ENCODE results near the gene ELOVL5.

The ELOVL5 gene

DNA sequence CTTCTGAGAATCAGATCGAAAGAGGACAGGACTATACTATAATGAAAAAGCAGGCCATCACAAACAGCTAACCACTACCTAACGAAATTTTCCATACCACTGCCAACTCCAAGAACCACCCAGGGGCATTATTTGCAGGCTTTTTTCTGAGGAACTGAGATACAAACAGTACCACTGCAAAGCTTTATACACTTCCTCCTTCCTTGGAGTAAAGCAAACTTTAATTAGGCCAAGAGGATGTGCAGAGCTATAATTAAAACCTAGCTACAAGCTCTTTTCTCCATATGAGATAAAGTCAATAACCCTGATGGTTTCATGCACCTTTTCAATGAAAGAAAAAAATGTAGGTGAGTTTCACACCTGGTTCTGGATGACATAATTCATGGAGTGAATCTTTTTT lies 68.5 kb downstream of the ELOVL5 start:
- H3K27me3 Mint-ChIP-seq (ENCODE audit: low read depth, poor library complexity): no peaks in the 10 kb centered on the region

DNA sequence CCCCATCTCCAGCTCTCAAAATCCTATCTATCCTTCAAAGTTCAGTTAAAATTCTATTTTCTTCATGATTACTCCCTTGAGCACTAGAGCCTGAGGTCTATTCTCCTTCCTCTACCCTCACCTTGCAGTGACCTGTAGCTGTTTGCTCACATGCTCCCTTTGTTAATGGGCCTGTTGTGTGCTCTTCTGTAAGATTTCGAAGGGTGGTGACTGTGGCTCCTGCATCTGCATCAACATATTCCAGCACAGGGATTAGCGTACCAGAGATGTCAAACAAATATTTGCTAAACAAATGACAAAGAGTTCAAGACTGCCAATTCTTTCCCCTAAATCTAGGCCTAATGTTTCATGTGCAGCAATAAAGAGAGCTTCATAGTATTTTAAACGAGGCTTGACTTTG lies 69.5 kb downstream of the ELOVL5 start:
- TF ChIP-seq, protein P1, sequence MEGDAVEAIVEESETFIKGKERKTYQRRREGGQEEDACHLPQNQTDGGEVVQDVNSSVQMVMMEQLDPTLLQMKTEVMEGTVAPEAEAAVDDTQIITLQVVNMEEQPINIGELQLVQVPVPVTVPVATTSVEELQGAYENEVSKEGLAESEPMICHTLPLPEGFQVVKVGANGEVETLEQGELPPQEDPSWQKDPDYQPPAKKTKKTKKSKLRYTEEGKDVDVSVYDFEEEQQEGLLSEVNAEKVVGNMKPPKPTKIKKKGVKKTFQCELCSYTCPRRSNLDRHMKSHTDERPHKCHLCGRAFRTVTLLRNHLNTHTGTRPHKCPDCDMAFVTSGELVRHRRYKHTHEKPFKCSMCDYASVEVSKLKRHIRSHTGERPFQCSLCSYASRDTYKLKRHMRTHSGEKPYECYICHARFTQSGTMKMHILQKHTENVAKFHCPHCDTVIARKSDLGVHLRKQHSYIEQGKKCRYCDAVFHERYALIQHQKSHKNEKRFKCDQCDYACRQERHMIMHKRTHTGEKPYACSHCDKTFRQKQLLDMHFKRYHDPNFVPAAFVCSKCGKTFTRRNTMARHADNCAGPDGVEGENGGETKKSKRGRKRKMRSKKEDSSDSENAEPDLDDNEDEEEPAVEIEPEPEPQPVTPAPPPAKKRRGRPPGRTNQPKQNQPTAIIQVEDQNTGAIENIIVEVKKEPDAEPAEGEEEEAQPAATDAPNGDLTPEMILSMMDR (IDR thresholded peaks at IDR 0.05): no peak
- Mint-ChIP-seq H3K36me3 (ENCODE audit: low read depth) (peaks cover 81% of the 10 kb centered on the region), H3K27me3 (ENCODE audit: low read depth, poor library complexity) (no peaks in the 10 kb centered on the region), H3K27ac (peak overlapping the region; percentile 31), H3K4me3 (no peak overlapping the region), H3K9me3 (no peaks in the 10 kb centered on the region), H3K4me1 (peaks cover 40% of the 10 kb centered on the region)
- DNase-seq: no peak

More for the DNA sequence above, 68.5 kb downstream of the ELOVL5 start:
- no peak overlapping the region for H3K27ac Mint-ChIP-seq
- H3K9me3 Mint-ChIP-seq: no peaks in the 10 kb centered on the region
- peaks cover 80% of the 10 kb centered on the region for H3K36me3 Mint-ChIP-seq (ENCODE audit: low read depth)
- peaks cover 40% of the 10 kb centered on the region for H3K4me1 Mint-ChIP-seq
- DNase-seq: no peak
- TF ChIP-seq, protein P1 (IDR thresholded peaks at IDR 0.05): no peak
- H3K4me3 Mint-ChIP-seq: no peak overlapping the region

DNA sequence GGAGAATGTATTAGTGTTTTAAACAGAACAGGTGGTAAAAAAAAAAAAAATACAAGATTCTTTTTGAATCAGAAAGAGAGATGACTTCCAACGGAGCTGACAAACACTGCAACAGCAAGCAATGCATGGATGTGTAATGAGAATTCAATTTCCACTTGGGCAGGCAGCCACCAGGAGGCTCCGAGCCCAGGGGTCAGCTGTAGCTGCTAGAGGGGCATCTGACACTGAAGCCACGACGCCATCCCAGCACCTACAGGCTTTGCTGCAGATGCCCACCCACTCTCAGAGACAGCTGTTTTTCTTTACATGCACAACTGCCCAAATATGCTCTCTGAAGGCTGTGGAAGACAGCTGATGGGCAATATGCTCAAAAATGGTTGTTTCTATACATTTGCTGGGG lies 75.4 kb downstream of the ELOVL5 start:
- Mint-ChIP-seq H3K27me3 (ENCODE audit: low read depth, poor library complexity) (no peaks in the 10 kb centered on the region), H3K36me3 (ENCODE audit: low read depth) (peaks cover 80% of the 10 kb centered on the region), H3K4me1 (peaks cover 24% of the 10 kb centered on the region), H3K9me3 (no peaks in the 10 kb centered on the region), H3K27ac (no peak overlapping the region), H3K4me3 (no peak overlapping the region)
- DNase-seq: no peak
- TF ChIP-seq, protein P1 (IDR thresholded peaks at IDR 0.05): no peak

- H3K4me3 Mint-ChIP-seq: no peak overlapping the region
- no peak for DNase-seq
- H3K9me3 Mint-ChIP-seq: no peaks in the 10 kb centered on the region
- H3K27ac Mint-ChIP-seq: no peak overlapping the region
- TF ChIP-seq, protein P1 (IDR thresholded peaks at IDR 0.05): no peak
- peaks cover 74% of the 10 kb centered on the region for H3K36me3 Mint-ChIP-seq (ENCODE audit: low read depth)
- H3K27me3 Mint-ChIP-seq (ENCODE audit: low read depth, poor library complexity): no peaks in the 10 kb centered on the region
- H3K4me1 Mint-ChIP-seq: no peaks in the 10 kb centered on the region
These were observed 78.9 kb downstream of the ELOVL5 start for GRCh38 chr6:53269827-53270226.

DNA sequence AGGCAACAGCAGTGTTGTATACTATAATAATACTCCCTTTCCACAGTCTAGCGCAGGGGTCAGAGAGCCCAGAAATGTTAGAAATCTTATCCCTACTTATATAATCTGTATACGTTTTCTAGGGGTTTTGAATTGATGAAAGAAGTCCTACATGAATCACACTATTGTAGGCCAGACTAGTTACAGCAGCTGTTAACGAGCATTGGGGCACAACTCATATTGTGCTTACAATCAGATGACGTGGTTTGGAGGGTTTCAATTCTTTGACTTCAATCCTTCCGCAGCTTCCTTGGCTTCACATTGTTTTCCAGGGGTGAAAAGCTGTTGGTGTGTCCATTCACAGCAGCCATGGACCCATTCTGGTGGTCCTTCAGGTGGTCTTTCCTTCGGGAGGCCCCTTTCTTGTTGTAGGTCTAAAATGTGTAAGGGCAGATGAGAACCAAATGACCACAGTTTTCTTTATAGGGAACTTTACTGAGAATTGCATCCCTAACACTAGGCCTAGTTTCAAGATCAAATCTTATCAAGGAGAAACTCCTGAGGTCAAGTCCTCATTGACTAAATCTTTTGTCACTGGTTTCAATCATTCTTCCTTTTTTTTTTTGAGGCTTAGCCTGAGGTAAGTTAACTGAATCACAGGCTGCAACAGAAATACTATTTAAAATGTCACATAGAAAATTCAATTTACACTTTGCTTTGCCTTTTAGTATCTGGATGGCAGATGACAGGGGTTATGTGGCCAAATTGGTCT lies 79.7 kb downstream of the ELOVL5 start:
- H3K36me3 Mint-ChIP-seq (ENCODE audit: low read depth): peaks cover 77% of the 10 kb centered on the region
- DNase-seq: no peak
- H3K4me1 Mint-ChIP-seq: no peaks in the 10 kb centered on the region
- peak overlapping the region; percentile 21 for H3K27ac Mint-ChIP-seq
- H3K9me3 Mint-ChIP-seq: no peaks in the 10 kb centered on the region
- no peak overlapping the region for H3K4me3 Mint-ChIP-seq
- TF ChIP-seq, protein P1 (IDR thresholded peaks at IDR 0.05): no peak
- no peaks in the 10 kb centered on the region for H3K27me3 Mint-ChIP-seq (ENCODE audit: low read depth, poor library complexity)

DNA sequence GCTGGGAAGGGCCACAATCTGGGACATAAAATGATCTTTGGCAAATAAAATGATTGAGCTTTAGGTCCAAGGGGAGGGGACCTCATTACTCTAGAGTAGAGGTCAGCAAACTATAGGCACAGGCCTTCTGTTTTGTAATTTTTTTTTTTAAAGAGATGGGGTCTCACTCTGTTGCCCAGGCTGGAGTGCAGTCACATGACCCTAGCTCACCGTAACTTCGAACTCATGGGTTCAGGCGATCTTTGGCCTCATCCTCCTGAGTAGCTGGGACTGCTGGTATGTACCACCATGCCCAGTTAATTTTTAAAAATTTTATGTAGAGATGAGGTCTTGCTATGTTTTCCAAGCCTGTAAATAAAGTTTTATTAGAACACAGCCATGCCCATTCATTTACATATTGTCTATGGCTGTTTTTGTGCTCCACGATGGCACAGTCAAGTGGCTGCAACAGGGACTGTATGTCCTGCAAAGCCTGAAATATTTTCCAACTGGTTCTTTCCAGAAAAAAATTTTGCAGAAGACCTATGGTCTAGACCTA lies 82.1 kb downstream of the ELOVL5 start:
- Mint-ChIP-seq H3K4me3 (no peak overlapping the region), H3K27me3 (ENCODE audit: low read depth, poor library complexity) (no peaks in the 10 kb centered on the region), H3K9me3 (no peaks in the 10 kb centered on the region), H3K36me3 (ENCODE audit: low read depth) (peaks cover 76% of the 10 kb centered on the region), H3K27ac (no peak overlapping the region), H3K4me1 (no peaks in the 10 kb centered on the region)
- TF ChIP-seq, protein P1 (IDR thresholded peaks at IDR 0.05): no peak
- no peak for DNase-seq
